Endothelial cell of umbilical vein (primary cell): ENCODE measurements around the gene GNPAT. TPM values are rescaled to one million over a fixed set of nuclear protein-coding genes. Genes with fewer than 3 reads are reported as not detected.

Source experiments
- BruUV-seq: library from RNA; stranded (reverse); fragments of 400-500 nt; replicated peaks from 2 replicates; lab custom pipeline; 2021; lab: Mats Ljungman, UMichigan
- CTCF ChIA-PET: fragments of 300-600, 350-600 bp; sonication (Branson Sonifier 250); formaldehyde crosslinking; loops from one replicate; lab custom pipeline; 2021; ENCODE audit warnings: antibody characterized with exemption, inconsistent platforms; lab: Charles Lee
- POLR2A ChIA-PET: fragments of 300-600, 350-600 bp; sonication (Branson Sonifier 250); formaldehyde crosslinking; loops from one replicate; lab custom pipeline; 2021; ENCODE audit warnings: antibody characterized with exemption, inconsistent platforms; lab: Charles Lee
- DNase-seq: peaks from one replicate; pipeline ENCODE4 v3.0.0-alpha.2; 2011; ENCODE audit warnings: low read depth, low spot score
- FAIRE-seq: peaks from 2 replicates; lab custom pipeline; 2011; peaks lifted over from hg19 to GRCh38; lab: Jason Lieb, UNC
- H2AFZ ChIP-seq: 2 replicates; pipeline ENCODE4 v1.6.0; 2012; ENCODE audit warnings: low read depth, low read length, control low read depth, inconsistent platforms
- H3K27ac ChIP-seq: 2 replicates; pipeline ENCODE4 v1.5.1; 2011; ENCODE audit warnings: low read depth, mild to moderate bottlenecking, control low read depth, low read length, moderate library complexity; ENCODE audit not compliant: insufficient read depth
- H3K27me3 ChIP-seq, 2 experiments: 2 replicates each; pipeline versions ENCODE4 v1.6.0 to v1.6.1; 2011; ENCODE audit warnings: low read length in 2 of 2, mixed read lengths in 1 of 2; ENCODE audit not compliant: control insufficient read depth in 2 of 2, insufficient read depth in 2 of 2
- H3K36me3 ChIP-seq, 2 experiments: 2 replicates in 1 of 2; 3 replicates in 1 of 2; pipeline ENCODE4 v1.5.1; 2011; ENCODE audit warnings: low read length in 2 of 2, mild to moderate bottlenecking in 1 of 2, moderate library complexity in 1 of 2; ENCODE audit not compliant: control insufficient read depth in 2 of 2, insufficient read depth in 2 of 2; ENCODE audit errors: extremely low read depth in 1 of 2
- H3K4me1 ChIP-seq: 3 replicates; pipeline ENCODE4 v1.5.1; 2011; ENCODE audit warnings: mild to moderate bottlenecking, low read length; ENCODE audit not compliant: control insufficient read depth, insufficient read depth; ENCODE audit errors: extremely low read depth
- H3K4me2 ChIP-seq: 2 replicates; pipeline ENCODE4 v1.6.1; 2011; ENCODE audit warnings: low read length, control low read depth, mixed read lengths; ENCODE audit not compliant: insufficient read depth
- H3K4me3 ChIP-seq, 3 experiments: fragments of 200-600 bp in 1 of 3; sonication (generic), shearing (Covaris generic) in 1 of 3; replicated peaks in 1 of 3; 2 replicates each; pipeline ENCODE4 v1.5.1; 2011 to 2016; ENCODE audit warnings: control low read depth in 3 of 3, low read length in 3 of 3, mild to moderate bottlenecking in 2 of 3, inconsistent platforms in 1 of 3, low read depth in 1 of 3, moderate library complexity in 1 of 3; ENCODE audit not compliant: insufficient read depth in 1 of 3
- H3K79me2 ChIP-seq: 2 replicates; pipeline ENCODE4 v1.6.0; 2012; ENCODE audit warnings: low read length, inconsistent platforms; ENCODE audit not compliant: control insufficient read depth, insufficient read depth
- H3K9ac ChIP-seq: replicated peaks from 2 replicates; pipeline ENCODE3; 2011; ENCODE audit warnings: low read length, control low read depth; ENCODE audit not compliant: insufficient read depth; ENCODE audit errors: extremely low read depth
- H3K9me1 ChIP-seq: replicated peaks from 3 replicates; pipeline ENCODE4 v1.6.0; 2011; ENCODE audit warnings: mild to moderate bottlenecking, low read length; ENCODE audit not compliant: control insufficient read depth, insufficient read depth; ENCODE audit errors: extremely low read depth
- H3K9me3 ChIP-seq: replicated peaks from 2 replicates; pipeline ENCODE4 v1.5.1; 2012; ENCODE audit warnings: low read length, inconsistent platforms; ENCODE audit not compliant: control insufficient read depth, insufficient read depth
- H4K20me1 ChIP-seq: replicated peaks from 2 replicates; pipeline ENCODE3; 2011; ENCODE audit warnings: mild to moderate bottlenecking, low read length; ENCODE audit not compliant: control insufficient read depth, insufficient read depth; ENCODE audit errors: extremely low read depth
- CTCF ChIP-seq, 2 donors: IDR thresholded peaks; 1 replicate in 1 of 2; 2 replicates in 1 of 2; pipeline ENCODE4 v1.5.1; 2011; ENCODE audit warnings: low read length in 2 of 2, mild to moderate bottlenecking in 2 of 2, moderate library complexity in 2 of 2, control low read depth in 1 of 2, inconsistent platforms in 1 of 2, low read depth in 1 of 2; ENCODE audit not compliant: insufficient read depth in 1 of 2; ENCODE audit errors: extremely low read depth in 1 of 2
- EZH2 ChIP-seq: IDR thresholded peaks from 2 replicates; pipeline ENCODE4 v1.6.1; 2012; ENCODE audit warnings: borderline replicate concordance, low read depth, mild to moderate bottlenecking, moderate library complexity, low read length, inconsistent platforms; ENCODE audit not compliant: severe bottlenecking
- FOS ChIP-seq: IDR thresholded peaks from 2 replicates; pipeline ENCODE4 v1.6.1; 2011; ENCODE audit warnings: mild to moderate bottlenecking, low read length, moderate library complexity, borderline replicate concordance; ENCODE audit not compliant: insufficient read depth
- GATA2 ChIP-seq: IDR thresholded peaks from 2 replicates; pipeline ENCODE4 v1.7.0; 2011; ENCODE audit warnings: low read depth, mild to moderate bottlenecking, moderate library complexity, mixed read lengths, low read length; ENCODE audit not compliant: insufficient read length, insufficient read depth
- JUN ChIP-seq: IDR thresholded peaks from 2 replicates; pipeline ENCODE4 v1.6.1; 2011; ENCODE audit warnings: borderline replicate concordance, low read depth; ENCODE audit not compliant: insufficient read length, insufficient read depth
- MAX ChIP-seq: IDR thresholded peaks from 2 replicates; pipeline ENCODE4 v1.6.1; 2011; ENCODE audit not compliant: insufficient read depth, insufficient read length
- POLR2A ChIP-seq: IDR thresholded peaks from 2 replicates; pipeline ENCODE4 v1.6.1; 2012; ENCODE audit warnings: low read depth, mild to moderate bottlenecking, control low read depth, low read length
- POLR2AphosphoS5 ChIP-seq: IDR thresholded peaks from 2 replicates; pipeline ENCODE4 v1.6.1; 2012; ENCODE audit warnings: low read depth, mild to moderate bottlenecking, control low read depth, low read length, moderate library complexity; ENCODE audit not compliant: insufficient read depth
- dilution Hi-C: fragments of 300-500 bp; cut with MboI; formaldehyde crosslinking; loops from one replicate; pipeline ENCODE4 v1.15.0; 2019; ENCODE audit warnings: low sequenced_read_pairs; ENCODE audit not compliant: extremely low pct_ligation_motif_present
- intact Hi-C: fragments of 100-400 bp; cut with micrococcal nuclease; formaldehyde crosslinking; loops from one replicate; pipeline ENCODE4 v1.10.0; 2022
- polyA plus RNA-seq, 4 experiments: library from polyadenylated mRNA; depleted of rRNA in 3 of 4; stranded (reverse) in 3 of 4; unstranded in 1 of 4; fragments of >200 nt; gene quantifications; 2 replicates each; pipeline versions ENCODE4 v1.2.1 to v1.2.3, GENCODE V29; 2011 to 2012; ENCODE audit warnings: missing spikeins in 1 of 4
- total RNA-seq: library from RNA; stranded (reverse); gene quantifications from 2 replicates; pipeline ENCODE4 v1.2.3, GENCODE V29; 2021

Gene GNPAT
- total and polyA plus RNA-seq, 2 donors (not counting 3 experiments of a cell fraction or from before 2014, with no cell fraction given), result 18.9 to 51.4 TPM

- FAIRE-seq (no peak), DNase-seq (no peak)
- intact Hi-C loops, result no loop called here
- dilution Hi-C loops, result no loop called here
- H3K9ac ChIP-seq, result no peak overlapping the region
- no peaks in the 10 kb centered on the region for H3K4me1 ChIP-seq
- no peaks in the 10 kb centered on the region for H3K9me1 ChIP-seq
- no peak for TF ChIP-seq JUN
- ChIA-PET POLR2A (no interaction called here), CTCF (no interaction called here)
- no peak overlapping the region for H2AFZ ChIP-seq
- no peaks in the 10 kb centered on the region for H3K79me2 ChIP-seq
- H3K4me3 ChIP-seq, result no peak overlapping the region
- H3K27me3 ChIP-seq, result no peaks in the 10 kb centered on the region
- BruUV-seq, result no TSS peak
- H3K4me2 ChIP-seq, result no peak overlapping the region
- no peaks in the 10 kb centered on the region for H4K20me1 ChIP-seq
- no peaks in the 10 kb centered on the region for H3K9me3 ChIP-seq
- H3K36me3 ChIP-seq, result peaks cover 5 to 9% of the 10 kb centered on the region in 2 experiments
- no peak overlapping the region for H3K27ac ChIP-seq
Observed at GRCh38 chr1:231231511-231231910, 9.5 kb upstream of the GNPAT start.

GRCh38 chr1:231232870-231233734, 7.9 kb upstream of the GNPAT start:
- DNase-seq (no peak), FAIRE-seq (no peak)
- no TSS peak for BruUV-seq
- H3K27ac ChIP-seq, result no peak overlapping the region
- H3K79me2 ChIP-seq, result no peaks in the 10 kb centered on the region
- no peaks in the 10 kb centered on the region for H3K4me1 ChIP-seq
- H3K4me3 ChIP-seq, result no peak overlapping the region
- no peaks in the 10 kb centered on the region for H3K27me3 ChIP-seq
- intact Hi-C loops, result no loop called here
- ChIA-PET CTCF (interaction anchor here (0.6 kb wide), 1 partner anchor 141 kb away, joined by 3 read pairs; no protein-coding TSS in a partner anchor), POLR2A (interaction anchor here (0.6 kb wide), 1 partner anchor 166 kb away, joined by 4 read pairs; no protein-coding TSS in a partner anchor)
- no peaks in the 10 kb centered on the region for H3K9me3 ChIP-seq
- no peaks in the 10 kb centered on the region for H4K20me1 ChIP-seq
- no peak for TF ChIP-seq CTCF (IDR thresholded peaks at IDR 0.05; ENCODE audit: extremely low read depth in 1 of 2, insufficient read depth in 1 of 2, low read depth in 1 of 2, low read length in 2 of 2)
- TF ChIP-seq POLR2A, result no peak
- TF ChIP-seq MAX, result no peak
- no peak for TF ChIP-seq POLR2AphosphoS5
- TF ChIP-seq FOS, result no peak
- no peak for TF ChIP-seq GATA2
- TF ChIP-seq EZH2, result no peak
- TF ChIP-seq JUN, result no peak
- no peak overlapping the region for H3K4me2 ChIP-seq
- H3K9me1 ChIP-seq, result no peaks in the 10 kb centered on the region
- H3K36me3 ChIP-seq, result peaks cover under 1 to 4% of the 10 kb centered on the region in 2 experiments
- H3K9ac ChIP-seq, result no peak overlapping the region
- H2AFZ ChIP-seq, result no peak overlapping the region
- dilution Hi-C loops, result no loop called here
